Central memory CD8-positive, alpha-beta T cell (primary cell): ENCODE results near the gene IRAK4.

Experiments
- ATAC-seq: fragments of 150-1000 bp; cut with Tn5 transposase; replicated peaks from 2 replicates; pipeline ENCODE4 v1.10.0; 2022; ENCODE audit warnings: mild to moderate bottlenecking, moderate FRiP score, moderate number of reproducible peaks; ENCODE audit not compliant: poor library complexity, severe bottlenecking; ENCODE audit errors: extremely low read depth
- DNase-seq, 2 donors: peaks; one replicate each; pipeline ENCODE4 v3.0.0; 2021; ENCODE audit warnings: low spot score in 2 of 2
- H3K27ac Mint-ChIP-seq: one replicate; pipeline ENCODE4 v1.8.0; 2022; ENCODE audit warnings: low read depth, mild to moderate bottlenecking, moderate library complexity, mixed read lengths
- H3K27me3 Mint-ChIP-seq: one replicate; pipeline ENCODE4 v1.8.0; 2022; ENCODE audit warnings: mixed read lengths
- H3K36me3 Mint-ChIP-seq: one replicate; pipeline ENCODE4 v1.8.0; 2022; ENCODE audit warnings: mild to moderate bottlenecking, moderate library complexity, mixed read lengths; ENCODE audit not compliant: insufficient read depth
- H3K4me1 Mint-ChIP-seq: one replicate; pipeline ENCODE4 v1.8.0; 2022; ENCODE audit warnings: mixed read lengths
- H3K4me3 Mint-ChIP-seq: one replicate; pipeline ENCODE4 v1.8.0; 2022; ENCODE audit warnings: mild to moderate bottlenecking, moderate library complexity, mixed read lengths
- H3K9me3 Mint-ChIP-seq: one replicate; pipeline ENCODE4 v1.8.0; 2022; ENCODE audit warnings: mixed read lengths

IRAK4 gene

GRCh38 chr12:43826681-43827080 is 67.9 kb downstream of the IRAK4 start:
- Mint-ChIP-seq H3K27ac (no peak overlapping the region), H3K9me3 (no peaks in the 10 kb centered on the region), H3K4me3 (no peak overlapping the region), H3K4me1 (peaks cover under 1% of the 10 kb centered on the region), H3K27me3 (no peaks in the 10 kb centered on the region), H3K36me3 (no peaks in the 10 kb centered on the region)
- no peak for DNase-seq
- no peak for ATAC-seq

GRCh38 chr12:43827093-43827492 is 68.3 kb downstream of the IRAK4 start:
- H3K9me3 Mint-ChIP-seq = no peaks in the 10 kb centered on the region
- no peak for ATAC-seq
- no peak overlapping the region for H3K27ac Mint-ChIP-seq

DNA sequence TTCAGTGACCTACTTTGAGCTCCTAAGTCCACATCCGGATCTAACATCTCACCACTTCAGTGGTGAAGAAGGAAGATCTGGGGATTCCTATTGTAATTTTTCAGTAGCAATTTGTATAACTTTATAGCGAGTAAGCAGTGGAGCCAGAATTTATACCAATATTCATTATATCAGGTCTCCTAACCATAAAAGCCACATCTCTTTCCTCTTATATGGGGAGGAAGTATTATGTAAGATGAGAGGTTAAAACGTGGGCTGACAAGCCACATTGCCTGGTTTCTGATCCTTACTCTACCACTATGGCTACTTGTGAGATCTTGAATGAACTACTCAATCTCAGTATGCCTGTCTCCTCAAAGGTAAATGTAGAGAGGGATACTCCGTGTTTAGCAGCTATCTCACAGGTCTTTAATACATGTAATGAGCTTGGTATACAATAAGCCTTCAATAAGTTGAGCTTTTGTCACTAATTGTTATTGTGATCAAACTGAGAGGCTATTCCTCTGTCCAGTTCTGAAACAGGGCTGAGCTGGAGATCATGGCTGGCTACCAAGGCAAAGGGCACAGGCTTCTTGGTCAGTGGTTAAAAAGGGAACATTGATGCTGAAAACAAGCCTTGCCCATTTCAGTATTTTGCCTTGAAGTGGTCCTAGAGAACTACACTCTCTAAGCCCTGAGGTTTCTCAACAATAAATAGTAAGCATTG is 73.9 kb downstream of the IRAK4 start:
- H3K27ac Mint-ChIP-seq = no peak overlapping the region
- no peak for DNase-seq
- H3K4me1 Mint-ChIP-seq = peaks cover 34% of the 10 kb centered on the region
- H3K9me3 Mint-ChIP-seq = no peaks in the 10 kb centered on the region
- H3K4me3 Mint-ChIP-seq = peak overlapping the region; percentile 6
- H3K27me3 Mint-ChIP-seq = no peaks in the 10 kb centered on the region
- ATAC-seq = no peak
- H3K36me3 Mint-ChIP-seq = peaks cover 2% of the 10 kb centered on the region

More at GRCh38 chr12:43827093-43827492, 68.3 kb downstream of the IRAK4 start:
- Mint-ChIP-seq H3K4me1 (peaks cover 5% of the 10 kb centered on the region), H3K27me3 (no peaks in the 10 kb centered on the region), H3K4me3 (no peak overlapping the region), H3K36me3 (no peaks in the 10 kb centered on the region)
- no peak for DNase-seq

DNA sequence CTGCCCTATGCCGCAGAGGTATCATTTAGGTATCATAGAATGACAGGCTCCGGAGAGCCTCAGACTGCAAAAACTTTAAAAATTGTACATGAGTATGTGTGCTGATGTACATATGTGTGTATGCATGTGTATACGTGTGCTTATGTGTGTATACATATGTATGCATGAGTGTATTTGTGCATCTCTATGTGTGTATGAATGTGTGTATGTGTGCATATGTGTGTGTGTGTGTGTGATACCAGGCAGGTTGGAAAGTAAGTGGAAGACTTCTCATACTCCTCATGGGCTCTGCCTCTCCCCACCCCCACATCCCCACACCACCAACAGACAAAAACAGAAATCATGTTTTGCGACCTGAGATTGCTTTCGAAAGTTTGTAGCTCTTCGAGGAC is 76.5 kb downstream of the IRAK4 start:
- H3K4me3 Mint-ChIP-seq = peak overlapping the region; percentile 82
- no peaks in the 10 kb centered on the region for H3K9me3 Mint-ChIP-seq
- peaks cover 2% of the 10 kb centered on the region for H3K36me3 Mint-ChIP-seq
- DNase-seq (no peak), ATAC-seq (no peak)
- peak overlapping the region; percentile 46 for H3K27ac Mint-ChIP-seq
- H3K27me3 Mint-ChIP-seq = no peaks in the 10 kb centered on the region
- H3K4me1 Mint-ChIP-seq = peaks cover 42% of the 10 kb centered on the region

- DNase-seq = peak; percentile 41 to 42
- no peaks in the 10 kb centered on the region for H3K27me3 Mint-ChIP-seq
- H3K9me3 Mint-ChIP-seq = no peaks in the 10 kb centered on the region
- peaks cover 2% of the 10 kb centered on the region for H3K36me3 Mint-ChIP-seq
- peak within 1 kb of the TSS; percentile 82 for H3K4me3 Mint-ChIP-seq
- ATAC-seq = peak; percentile 68
- H3K4me1 Mint-ChIP-seq = peaks cover 42% of the 10 kb centered on the region
- peak within 1 kb of the TSS; percentile 46 for H3K27ac Mint-ChIP-seq
Measured at GRCh38 chr12:43835656-43836474, 77.1 kb downstream of the IRAK4 start, which contains the start of gene TMEM117. Gene TMEM117, plus strand, starts transcription at chr12:43836081.

- peaks cover 2% of the 10 kb centered on the region for H3K36me3 Mint-ChIP-seq
- H3K4me3 Mint-ChIP-seq = peak overlapping the region; percentile 82
- ATAC-seq (peak; percentile 17), DNase-seq (no peak)
- peaks cover 42% of the 10 kb centered on the region for H3K4me1 Mint-ChIP-seq
- peak overlapping the region; percentile 11 for H3K27ac Mint-ChIP-seq
- H3K27me3 Mint-ChIP-seq = no peaks in the 10 kb centered on the region
- H3K9me3 Mint-ChIP-seq = no peaks in the 10 kb centered on the region
Measured at GRCh38 chr12:43836475-43836989, 77.8 kb downstream of the IRAK4 start.
